GM12878 (cell line): Measurements from ENCODE around the gene PIP4K2A.

Experiments
- ASH2L ChIP-seq: fragments of 300-600, 200-600 bp; sonication (generic); IDR thresholded peaks from 2 replicates; pipeline ENCODE4 v1.6.1; 2017; ENCODE audit warnings: low read depth, mild to moderate bottlenecking, borderline replicate concordance
- EGR1 ChIP-seq, 2 experiments: IDR thresholded peaks; 1 replicate in 1 of 2; 2 replicates in 1 of 2; pipeline ENCODE4 v1.6.1; 2011 to 2012; ENCODE audit warnings: low read depth in 2 of 2, low read length in 2 of 2, borderline replicate concordance in 1 of 2, mild to moderate bottlenecking in 1 of 2, moderate library complexity in 1 of 2
- POU2F2 ChIP-seq: IDR thresholded peaks from 3 replicates; pipeline ENCODE4 v1.6.1; 2011; ENCODE audit warnings: low read depth, mild to moderate bottlenecking, low read length, borderline replicate concordance
- RCOR1 ChIP-seq: conservative IDR thresholded peaks from 2 replicates; pipeline ENCODE4 v1.6.1; 2012; ENCODE audit warnings: low read depth, low read length, improper control_type of control experiment
- SP1 ChIP-seq: IDR thresholded peaks from one replicate; pipeline ENCODE4 v1.6.1; 2011; ENCODE audit warnings: low read depth, low read length
- TCF12 ChIP-seq: IDR thresholded peaks from 2 replicates; pipeline ENCODE4 v1.6.1; 2011; ENCODE audit warnings: low read depth, mild to moderate bottlenecking, low read length
- ZNF217 ChIP-seq: fragments of 450-650 bp; IDR thresholded peaks from 2 replicates; pipeline ENCODE4 v1.6.1; 2017; ENCODE audit warnings: antibody characterized with exemption, mild to moderate bottlenecking
- TF ChIP-seq, protein P1 (sequence below), 3 experiments: IDR thresholded peaks in 2 of 3; conservative IDR thresholded peaks in 1 of 3; 2 replicates each; pipeline ENCODE4 v1.5.1; 2011; ENCODE audit warnings: low read depth in 3 of 3, low read length in 3 of 3, mild to moderate bottlenecking in 3 of 3, control low read depth in 2 of 3, moderate library complexity in 2 of 3, inconsistent platforms in 1 of 3, mixed read lengths in 1 of 3; ENCODE audit not compliant: control insufficient read depth in 2 of 3, insufficient read depth in 1 of 3; ENCODE audit errors: extremely low read depth in 1 of 3

DNA sequence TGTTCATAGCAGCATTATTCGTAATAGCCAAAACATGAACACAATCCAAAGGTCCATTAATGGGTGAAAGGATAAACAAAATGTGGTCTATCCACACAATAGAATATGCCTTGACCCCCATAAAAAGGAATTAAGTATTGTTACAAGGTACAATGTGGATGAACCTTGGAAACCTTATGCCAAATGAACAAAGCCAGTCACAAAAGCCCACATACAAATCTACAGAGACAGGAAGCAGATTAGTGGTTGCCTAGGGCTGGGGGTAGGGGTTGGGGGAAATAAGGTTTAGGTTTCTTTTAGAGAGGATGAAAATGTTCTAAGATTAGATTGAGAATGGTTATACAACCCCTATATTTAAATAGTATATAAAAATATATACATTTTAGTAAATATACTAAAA is 34.8 kb downstream of the PIP4K2A start:
- TF ChIP-seq, protein P1, sequence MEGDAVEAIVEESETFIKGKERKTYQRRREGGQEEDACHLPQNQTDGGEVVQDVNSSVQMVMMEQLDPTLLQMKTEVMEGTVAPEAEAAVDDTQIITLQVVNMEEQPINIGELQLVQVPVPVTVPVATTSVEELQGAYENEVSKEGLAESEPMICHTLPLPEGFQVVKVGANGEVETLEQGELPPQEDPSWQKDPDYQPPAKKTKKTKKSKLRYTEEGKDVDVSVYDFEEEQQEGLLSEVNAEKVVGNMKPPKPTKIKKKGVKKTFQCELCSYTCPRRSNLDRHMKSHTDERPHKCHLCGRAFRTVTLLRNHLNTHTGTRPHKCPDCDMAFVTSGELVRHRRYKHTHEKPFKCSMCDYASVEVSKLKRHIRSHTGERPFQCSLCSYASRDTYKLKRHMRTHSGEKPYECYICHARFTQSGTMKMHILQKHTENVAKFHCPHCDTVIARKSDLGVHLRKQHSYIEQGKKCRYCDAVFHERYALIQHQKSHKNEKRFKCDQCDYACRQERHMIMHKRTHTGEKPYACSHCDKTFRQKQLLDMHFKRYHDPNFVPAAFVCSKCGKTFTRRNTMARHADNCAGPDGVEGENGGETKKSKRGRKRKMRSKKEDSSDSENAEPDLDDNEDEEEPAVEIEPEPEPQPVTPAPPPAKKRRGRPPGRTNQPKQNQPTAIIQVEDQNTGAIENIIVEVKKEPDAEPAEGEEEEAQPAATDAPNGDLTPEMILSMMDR (IDR thresholded peaks at IDR 0.05 in 2 of 3, conservative IDR thresholded peaks at IDR 0.05 in 1 of 3; ENCODE audit: control insufficient read depth in 2 of 3, extremely low read depth in 1 of 3, insufficient read depth in 1 of 3, low read depth in 3 of 3, low read length in 3 of 3): no peak
- TF ChIP-seq SP1 (no peak), ASH2L (no peak), EGR1 (IDR thresholded peaks at IDR 0.05; ENCODE audit: borderline replicate concordance in 1 of 2, low read depth in 2 of 2, low read length in 2 of 2) (no peak), ZNF217 (no peak), RCOR1 (no peak), POU2F2 (no peak), TCF12 (no peak)
